Left colon (tissue), 2 donors: ENCODE results near the gene FOXN1. TPM values are rescaled to one million over a fixed set of nuclear protein-coding genes. Genes with fewer than 3 reads are reported as not detected.
A peak's percentile ranks its signal among the peaks of the same experiment; 100 is the strongest.
"Not testable (repeated sequence)": the region's sequence is repeated elsewhere in the genome, so short reads cannot be mapped to it uniquely, and the experiment has no call there.

Experiments used
- ATAC-seq: fragments of 200-7000 bp; cut with Tn5 transposase; one replicate; pipeline ENCODE4 v1.9.1; 2020; ENCODE audit warnings: mild to moderate bottlenecking, moderate library complexity
- DNase-seq, 2 donors: peaks; one replicate each; pipeline ENCODE4 v3.0.0-alpha.2; 2020
- intact Hi-C, 2 donors: fragments of 100-400 bp; cut with DNase I in 1 of 2; cut with micrococcal nuclease in 1 of 2; formaldehyde crosslinking; loops; one replicate each; pipeline versions ENCODE4 v1.11.2 to v1.14.0; 2022; cut with DNase I, micrococcal nuclease
- total RNA-seq, 2 donors: library from RNA; stranded (reverse); fragmentation: NEBNext Ultra II Directional; extraction: Animal tissue kit (Norgen Biotek cat#: 25700); gene quantifications; one replicate each; pipeline ENCODE4 v1.2.1, GENCODE V29; 2021
- donor health status: DM: no; HTN: no; CAD: no.
- donor health status: DM: yes; HTN: yes; CAD: no.

The FOXN1 gene
- total RNA-seq, 2 donors from 2014 or later, result 0.36 to 0.64 TPM

- ATAC-seq, result peak; percentile 87
- peak; percentile 71 to 90 for DNase-seq
- intact Hi-C loops, result no loop called here
Measured at GRCh38 chr17:28552176-28552999, 46.2 kb downstream of the FOXN1 start, which contains the start of gene UNC119. Gene UNC119, minus strand, starts transcription at chr17:28552624. Its CDS starts 67 bp downstream, at chr17:28552557.

- intact Hi-C loops, result no loop called here
- DNase-seq (no peak), ATAC-seq (no peak)
Measured at GRCh38 chr17:28553000-28553505, 46.9 kb downstream of the FOXN1 start.

DNA sequence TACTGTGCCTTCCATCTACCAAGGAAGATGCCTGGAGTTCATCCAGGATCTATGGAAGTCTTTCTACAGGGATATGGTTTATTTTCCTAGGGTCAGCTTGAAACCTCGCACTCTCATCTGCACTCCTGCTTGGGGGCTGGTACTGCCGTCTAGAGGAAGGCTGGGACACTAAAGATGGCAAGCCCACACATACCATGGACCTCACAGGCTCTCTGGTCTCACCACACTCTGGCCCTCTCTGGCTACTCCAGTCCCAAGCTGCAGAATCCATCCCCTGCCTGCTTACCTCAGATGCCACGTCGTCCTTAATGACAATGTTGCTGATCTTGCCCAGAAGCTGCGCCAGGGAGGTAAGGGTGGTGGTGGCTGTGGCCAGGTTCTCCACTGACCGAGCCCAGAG, 48.4 kb downstream of the FOXN1 start:
- intact Hi-C loops, result no loop called here
- DNase-seq (no peak), ATAC-seq (no peak)

- ATAC-seq, result no peak
- DNase-seq, result no peak
- intact Hi-C loops, result no loop called here
Measured at GRCh38 chr17:28555022-28555421, 48.9 kb downstream of the FOXN1 start.

DNA sequence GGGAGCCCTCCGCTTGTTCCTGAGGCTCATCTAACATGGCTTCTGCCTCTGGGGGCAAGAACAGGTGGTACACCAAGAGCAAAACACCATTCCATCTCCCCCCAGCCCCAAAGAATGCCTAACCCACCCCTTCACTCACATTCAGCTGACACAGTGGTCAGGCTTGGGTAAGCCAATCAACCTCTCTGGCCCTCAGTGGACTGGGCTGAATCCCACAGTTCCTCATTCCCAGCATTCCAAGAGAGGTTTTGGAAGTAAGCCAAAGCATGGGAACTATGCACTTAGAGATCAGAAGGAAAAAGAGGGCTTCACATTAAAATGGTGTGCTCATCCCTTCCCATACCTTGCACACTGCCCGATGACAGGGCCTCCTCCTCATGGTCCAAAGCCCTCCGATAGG, 57.3 kb downstream of the FOXN1 start:
- ATAC-seq (no peak), DNase-seq (no peak)
- intact Hi-C loops, result no loop called here

DNA sequence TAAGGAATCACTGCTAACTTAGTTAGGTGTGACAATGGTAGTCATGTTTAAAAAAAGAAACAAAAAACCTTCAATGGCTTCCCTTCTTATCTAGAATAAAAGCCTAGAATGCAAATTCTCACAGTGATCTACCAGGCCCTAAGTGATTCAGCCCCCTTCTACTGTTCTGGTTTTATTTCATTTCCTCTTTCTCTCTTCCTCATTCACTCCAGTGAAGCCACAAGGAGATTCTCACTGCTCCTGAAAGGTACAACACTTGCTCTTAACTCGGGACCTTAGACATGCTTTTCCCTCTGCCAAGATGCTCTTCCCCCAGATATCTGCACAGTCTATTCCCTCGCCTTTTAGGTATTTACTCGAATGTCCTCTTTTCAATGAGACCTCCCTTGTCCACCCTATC, 61.5 kb downstream of the FOXN1 start:
- intact Hi-C loops, result no loop called here
- DNase-seq, result no peak
- no peak for ATAC-seq

GRCh38 chr17:28569446-28569845, 63.3 kb downstream of the FOXN1 start:
- ATAC-seq, result no peak

DNA sequence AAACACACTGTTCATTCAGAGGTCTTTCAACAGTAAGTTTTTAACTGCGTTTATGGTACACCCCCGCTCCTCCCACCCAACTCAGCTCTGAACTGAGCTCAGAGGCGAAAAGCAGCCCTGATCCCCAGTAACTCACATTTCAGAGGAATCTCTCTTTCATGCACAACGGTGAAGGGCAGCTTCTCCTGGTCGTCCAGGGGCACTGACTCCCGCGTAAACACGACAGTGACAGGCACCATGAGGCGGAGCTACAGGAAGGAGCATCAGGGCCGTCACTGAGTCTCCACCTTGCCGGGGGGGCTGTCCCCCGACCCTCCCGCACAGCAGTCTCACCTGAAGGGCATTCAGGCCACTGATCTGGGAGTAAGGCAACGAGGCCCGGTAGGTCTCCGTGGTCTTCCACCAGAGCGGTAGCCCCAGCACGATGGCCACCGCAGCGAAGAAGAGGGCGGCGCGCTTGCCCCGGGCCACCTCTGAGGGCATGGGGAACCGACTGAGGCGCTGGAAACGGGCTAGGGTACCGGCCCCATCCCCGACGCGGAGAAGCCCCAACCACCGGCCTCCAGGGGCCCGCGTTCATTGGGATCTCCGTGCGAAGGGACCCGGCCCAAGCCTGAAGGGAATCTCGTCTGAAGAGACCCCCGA, 64.7 kb downstream of the FOXN1 start:
- peak; percentile 58 to 63 for DNase-seq
- peak; percentile 57 for ATAC-seq
- intact Hi-C loops, result no loop called here

More at GRCh38 chr17:28569446-28569845, 63.3 kb downstream of the FOXN1 start:
- DNase-seq, result no peak
- intact Hi-C loops, result no loop called here

- DNase-seq (peak; percentile 96), ATAC-seq (peak; percentile 93)
- intact Hi-C loops, result no loop called here
Measured at GRCh38 chr17:28571361-28572122, 65.4 kb downstream of the FOXN1 start, which contains the start of gene PIGS. Gene PIGS, minus strand, starts transcription at chr17:28571524. Its CDS starts 28 bp downstream, at chr17:28571496.

- ATAC-seq, result peak; percentile 40
- no peak for DNase-seq
- intact Hi-C loops, result no loop called here
Measured at GRCh38 chr17:28572259-28573039, 66.3 kb downstream of the FOXN1 start.

- intact Hi-C loops, result no loop called here
- DNase-seq (no peak), ATAC-seq (no peak)
Measured at GRCh38 chr17:28573040-28573380, 66.9 kb downstream of the FOXN1 start.

DNA sequence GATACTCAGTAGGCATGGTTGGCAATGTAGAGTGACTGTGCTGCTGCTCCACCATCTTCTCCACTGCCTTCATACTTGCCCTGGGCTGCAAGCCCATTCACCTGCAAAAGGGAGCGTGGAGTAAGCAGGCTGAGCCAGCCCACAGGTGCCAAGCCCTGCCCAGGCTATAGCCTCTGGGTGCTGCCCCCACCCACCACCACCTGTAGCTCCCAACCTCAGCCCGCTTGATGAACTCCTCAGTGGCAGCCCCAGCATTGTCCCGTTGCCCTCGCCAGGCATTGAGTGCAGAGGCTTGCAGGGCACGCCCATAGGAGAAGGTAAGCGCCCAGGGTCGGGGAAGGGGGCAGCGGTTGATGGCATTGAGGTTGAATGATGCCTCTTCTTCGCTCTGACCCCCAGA, 67.4 kb downstream of the FOXN1 start:
- no peak for ATAC-seq
- intact Hi-C loops, result no loop called here
- DNase-seq, result no peak

DNA sequence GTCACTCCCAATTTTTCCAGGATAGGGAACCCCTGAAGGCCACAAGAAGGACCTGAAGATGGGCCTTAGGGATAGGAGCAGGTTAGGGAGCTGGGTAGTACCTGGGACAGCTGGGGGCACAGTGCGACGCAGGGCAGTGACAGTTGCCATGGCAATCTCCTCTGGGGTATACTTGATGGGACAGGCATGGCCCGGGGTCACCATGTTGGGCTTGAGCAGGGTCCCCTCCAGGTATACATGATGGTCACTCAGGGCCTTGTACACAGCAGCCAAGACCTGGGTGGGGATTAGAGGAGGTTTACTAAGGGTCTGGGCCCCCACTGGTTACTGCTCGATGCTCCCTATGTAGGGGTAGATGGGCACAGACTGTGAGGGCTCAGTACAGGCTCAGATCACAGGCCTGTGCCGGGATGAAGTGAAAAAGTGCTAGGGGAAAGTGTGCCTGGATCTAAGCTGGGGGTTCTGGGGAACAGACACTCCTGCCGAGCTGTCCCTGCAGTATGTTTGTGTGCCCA, 67.9 kb downstream of the FOXN1 start:
- intact Hi-C loops, result no loop called here
- ATAC-seq (no peak), DNase-seq (no peak)

DNA sequence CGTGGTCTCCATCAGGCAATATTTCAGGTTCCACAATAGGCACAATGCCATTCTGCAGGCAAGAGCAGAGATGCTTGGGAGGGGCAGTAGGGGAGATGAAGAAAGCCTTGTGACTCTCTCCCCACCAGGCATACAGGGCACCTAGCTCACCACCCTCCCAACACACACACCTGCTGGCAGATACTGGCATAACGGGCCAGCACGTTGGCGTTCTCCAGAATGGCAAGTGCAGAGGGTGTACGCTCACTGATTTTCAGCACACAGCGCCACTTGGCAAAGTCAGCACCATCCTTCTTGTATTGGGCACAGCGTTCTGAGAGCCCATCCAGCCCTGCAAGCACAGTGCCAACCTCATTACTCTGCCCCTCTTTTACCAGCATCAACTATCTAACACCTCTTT, 68.4 kb downstream of the FOXN1 start:
- intact Hi-C loops, result no loop called here
- DNase-seq (no peak), ATAC-seq (no peak)

GRCh38 chr17:28575126-28575795, 69.1 kb downstream of the FOXN1 start:
- intact Hi-C loops, result no loop called here
- no peak for DNase-seq
- ATAC-seq, result no peak

- DNase-seq, intact Hi-C loops, ATAC-seq: not testable (repeated sequence)
Measured at GRCh38 chr17:28576016-28576415, 69.9 kb downstream of the FOXN1 start.

- intact Hi-C loops, result no loop called here
- ATAC-seq, result peak; percentile 92
- DNase-seq, result peak; percentile 98 to 100
Measured at GRCh38 chr17:28576758-28577465, 70.8 kb downstream of the FOXN1 start, which contains the start of gene ALDOC. Gene ALDOC, minus strand, starts transcription at chr17:28576895. Its CDS starts 1,363 bp downstream, at chr17:28575532.
